SIG-M5 (cell line): ENCODE measurements around the gene TMEM176A.
"Not testable (repeated sequence)": the region's sequence is repeated elsewhere in the genome, so short reads cannot be mapped to it uniquely, and the experiment has no call there.

Source experiments
- DNase-seq: peaks from one replicate; lab custom pipeline; 2025; lab: John Stamatoyannopoulos, UW

The TMEM176A gene

GRCh38 chr7:150788474-150789269 is 11.9 kb upstream of the TMEM176A start:
- no peak for DNase-seq

- no peak for DNase-seq
These were observed 10.0 kb upstream of the TMEM176A start for GRCh38 chr7:150790416-150791075.

- no peak for DNase-seq
These were observed 9.3 kb upstream of the TMEM176A start for GRCh38 chr7:150791304-150791703.

- no peak for DNase-seq
These were observed 8.7 kb upstream of the TMEM176A start for GRCh38 chr7:150791746-150792452.

GRCh38 chr7:150793569-150794238 is 6.9 kb upstream of the TMEM176A start:
- no peak for DNase-seq

- no peak for DNase-seq
These were observed 2.9 kb upstream of the TMEM176A start for GRCh38 chr7:150797661-150798060.

GRCh38 chr7:150799156-150799555 is 1.4 kb upstream of the TMEM176A start:
- DNase-seq = no peak

GRCh38 chr7:150799741-150800580 is 608 bp upstream of the TMEM176A start, which contains the start of gene TMEM176B:
TSS of gene TMEM176B (minus strand) at chr7:150800364. CDS start at chr7:150796569, 3,795 bp downstream.
- no peak for DNase-seq

GRCh38 chr7:150801242-150801945 is 825 bp downstream of the TMEM176A start:
- no peak for DNase-seq

- DNase-seq = no peak
These were observed 1.6 kb downstream of the TMEM176A start for GRCh38 chr7:150801946-150802771.

GRCh38 chr7:150803161-150803860 is 2.7 kb downstream of the TMEM176A start:
- DNase-seq = no peak

GRCh38 chr7:150804802-150805201 is 4.2 kb downstream of the TMEM176A start:
- DNase-seq = no peak

GRCh38 chr7:150805864-150806263 is 5.3 kb downstream of the TMEM176A start:
- no peak for DNase-seq

GRCh38 chr7:150806454-150806853 is 5.9 kb downstream of the TMEM176A start:
- no peak for DNase-seq

- no peak for DNase-seq
These were observed 6.3 kb downstream of the TMEM176A start for GRCh38 chr7:150806863-150807262.

GRCh38 chr7:150807616-150808438 is 7.3 kb downstream of the TMEM176A start:
- DNase-seq = not testable (repeated sequence)

GRCh38 chr7:150814328-150815001 is 13.9 kb downstream of the TMEM176A start:
- no peak for DNase-seq

- no peak for DNase-seq
These were observed 18.4 kb downstream of the TMEM176A start for GRCh38 chr7:150818971-150819370.
